Bronchial epithelial cell (primary cell): ENCODE results near the gene NOC2L. TPM values are rescaled to one million over a fixed set of nuclear protein-coding genes. Genes with fewer than 3 reads are reported as not detected.
A peak's percentile ranks its signal among the peaks of the same experiment; 100 is the strongest.

Source experiments
- DNase-seq: peaks from one replicate; pipeline ENCODE4 v3.0.0-alpha.2; 2010; ENCODE audit warnings: low read depth
- FAIRE-seq: peaks from 2 replicates; lab custom pipeline; 2011; peaks lifted over from hg19 to GRCh38; lab: Jason Lieb, UNC
- H3K27me3 ChIP-seq: 2 replicates; pipeline ENCODE4 v1.5.1; 2011; ENCODE audit warnings: low read length; ENCODE audit not compliant: control insufficient read depth, insufficient read depth
- H3K36me3 ChIP-seq: 2 replicates; pipeline ENCODE4 v1.5.1; 2011; ENCODE audit warnings: low read length; ENCODE audit not compliant: control insufficient read depth, insufficient read depth
- H3K4me3 ChIP-seq: 2 replicates; pipeline ENCODE4 v1.5.1; 2011; ENCODE audit warnings: mild to moderate bottlenecking, low read depth, low read length, control low read depth
- CTCF ChIP-seq: IDR thresholded peaks from 2 replicates; pipeline ENCODE4 v1.5.1; 2011; ENCODE audit warnings: mild to moderate bottlenecking, moderate library complexity, low read length, control low read depth, inconsistent platforms; ENCODE audit not compliant: insufficient read depth, severe bottlenecking
- total RNA-seq: library from RNA; depleted of rRNA; stranded (reverse); fragments of >200 nt; gene quantifications from 2 replicates; pipeline ENCODE4 v1.2.1, GENCODE V29; 2014

NOC2L gene
- total RNA-seq, 1 donor from 2014 or later = 128 TPM

- FAIRE-seq = no peak
- H3K4me3 ChIP-seq = peak overlapping the region; percentile 7
- DNase-seq = no peak
- H3K27me3 ChIP-seq = peaks cover 16% of the 10 kb centered on the region
- TF ChIP-seq CTCF = no peak
- H3K36me3 ChIP-seq = peaks cover 1% of the 10 kb centered on the region
These were observed 17.3 kb downstream of the NOC2L start for GRCh38 chr1:941588-942383.

GRCh38 chr1:941015-941587 is 18.0 kb downstream of the NOC2L start:
- Histone ChIP-seq H3K4me3 (no peak overlapping the region), H3K36me3 (no peaks in the 10 kb centered on the region), H3K27me3 (peaks cover 16% of the 10 kb centered on the region)
- no peak for TF ChIP-seq CTCF
- FAIRE-seq (no peak), DNase-seq (no peak)

- FAIRE-seq = no peak
- peak overlapping the region; percentile 25 for H3K4me3 ChIP-seq
- peaks cover 23% of the 10 kb centered on the region for H3K27me3 ChIP-seq
These were observed 18.7 kb downstream of the NOC2L start for GRCh38 chr1:940107-941014.

GRCh38 chr1:939511-940106 is 19.4 kb downstream of the NOC2L start:
- no peak for DNase-seq
- Histone ChIP-seq H3K36me3 (no peaks in the 10 kb centered on the region), H3K4me3 (no peak overlapping the region), H3K27me3 (peaks cover 29% of the 10 kb centered on the region)
- no peak for FAIRE-seq
- TF ChIP-seq CTCF = no peak

More at GRCh38 chr1:940107-941014, 18.7 kb downstream of the NOC2L start:
- no peak for TF ChIP-seq CTCF
- DNase-seq = no peak
- no peaks in the 10 kb centered on the region for H3K36me3 ChIP-seq

- FAIRE-seq = no peak
- Histone ChIP-seq H3K27me3 (peaks cover 29% of the 10 kb centered on the region), H3K4me3 (no peak overlapping the region), H3K36me3 (no peaks in the 10 kb centered on the region)
- no peak for TF ChIP-seq CTCF
- DNase-seq = no peak
These were observed 20.2 kb downstream of the NOC2L start for GRCh38 chr1:938711-939489.
